ENCODE results near the gene MFSD12. TPM values are rescaled to one million over a fixed set of nuclear protein-coding genes. Genes with fewer than 3 reads are reported as not detected.
"Not testable (repeated sequence)": the region's sequence is repeated elsewhere in the genome, so short reads cannot be mapped to it uniquely, and the experiment has no call there.

The MFSD12 gene
- total RNA-seq, 1 donor from 2014 or later, result 82.8 TPM

GRCh38 chr19:3523361-3524077, 33.9 kb downstream of the MFSD12 start:
- DNase-seq (ENCODE audit: low spot score), result no peak

GRCh38 chr19:3522421-3523360, 34.7 kb downstream of the MFSD12 start:
- DNase-seq (ENCODE audit: low spot score), result no peak

GRCh38 chr19:3521104-3521445, 36.3 kb downstream of the MFSD12 start:
- no peak for DNase-seq (ENCODE audit: low spot score)

GRCh38 chr19:3520166-3521103, 37.0 kb downstream of the MFSD12 start:
- no peak for DNase-seq (ENCODE audit: low spot score)

- DNase-seq (ENCODE audit: low spot score), result no peak
These were observed 38.3 kb downstream of the MFSD12 start for GRCh38 chr19:3519126-3519525.

- DNase-seq (ENCODE audit: low spot score), result no peak
These were observed 38.7 kb downstream of the MFSD12 start for GRCh38 chr19:3518659-3519058.

GRCh38 chr19:3518255-3518654, 39.1 kb downstream of the MFSD12 start:
- no peak for DNase-seq (ENCODE audit: low spot score)

- no peak for DNase-seq (ENCODE audit: low spot score)
These were observed 39.7 kb downstream of the MFSD12 start for GRCh38 chr19:3517638-3518037.

GRCh38 chr19:3516675-3517207, 40.6 kb downstream of the MFSD12 start:
- DNase-seq (ENCODE audit: low spot score), result no peak

GRCh38 chr19:3515891-3516422, 41.4 kb downstream of the MFSD12 start:
- no peak for DNase-seq (ENCODE audit: low spot score)

GRCh38 chr19:3514930-3515329, 42.5 kb downstream of the MFSD12 start:
- DNase-seq (ENCODE audit: low spot score), result no peak

GRCh38 chr19:3513229-3514140, 43.9 kb downstream of the MFSD12 start:
- DNase-seq (ENCODE audit: low spot score), result no peak

GRCh38 chr19:3512562-3513228, 44.7 kb downstream of the MFSD12 start:
- DNase-seq (ENCODE audit: low spot score), result no peak

- no peak for DNase-seq (ENCODE audit: low spot score)
These were observed 45.7 kb downstream of the MFSD12 start for GRCh38 chr19:3511506-3512251.

GRCh38 chr19:3510727-3511126, 46.7 kb downstream of the MFSD12 start:
- no peak for DNase-seq (ENCODE audit: low spot score)

GRCh38 chr19:3509566-3509989, 47.8 kb downstream of the MFSD12 start:
- DNase-seq (ENCODE audit: low spot score), result no peak

GRCh38 chr19:3508771-3509535, 48.4 kb downstream of the MFSD12 start:
- DNase-seq (ENCODE audit: low spot score), result no peak

- DNase-seq (ENCODE audit: low spot score), result not testable (repeated sequence)
These were observed 49.2 kb downstream of the MFSD12 start for GRCh38 chr19:3508121-3508661.

All from ureter (tissue), 1 donor.